ENCODE data around the gene SMIM12. TPM values are rescaled to one million over a fixed set of nuclear protein-coding genes. Genes with fewer than 3 reads are reported as not detected.

Gene SMIM12
- total RNA-seq, 5 donors from 2014 or later (not counting 1 experiment from before 2014, with no cell fraction given), result 29.8 to 46.7 (median 37.1) TPM

- H3K27ac ChIP-seq (ENCODE audit: low read length), result no peak overlapping the region
- POLR2A ChIA-PET, result no interaction called here
- no peak for ATAC-seq (replicated peaks in 1 of 4)
Observed at GRCh38 chr1:34879230-34879629, 19.7 kb upstream of the SMIM12 start.

GRCh38 chr1:34876406-34876805, 16.9 kb upstream of the SMIM12 start:
- ChIA-PET POLR2A (no interaction called here), CTCF (no interaction called here)
- Histone ChIP-seq H3K9me3 (peaks cover 2% of the 10 kb centered on the region), H3K27me3 (replicated peaks in 1 of 2; ENCODE audit: control insufficient read depth in 2 of 2, extremely low read depth in 1 of 2, insufficient read depth in 2 of 2, low read length in 1 of 2) (peaks cover 3 to 30% of the 10 kb centered on the region in 2 experiments), H3K4me3 (ENCODE audit: control insufficient read depth in 1 of 2, extremely low read depth in 1 of 2, low read length in 1 of 2) (no peak overlapping the region), H3K36me3 (ENCODE audit: control insufficient read depth in 2 of 2, extremely low read depth in 1 of 2, insufficient read depth in 1 of 2, low read length in 1 of 2) (no peaks in the 10 kb centered on the region), H3K4me1 (ENCODE audit: control insufficient read depth in 1 of 2, extremely low read depth in 1 of 2, insufficient read depth in 2 of 2, low read length in 2 of 2) (peaks cover under 1 to 7% of the 10 kb centered on the region in 2 experiments), H3K27ac (ENCODE audit: low read length) (no peak overlapping the region)
- Mint-ChIP-seq H3K27ac (no peak overlapping the region), H3K36me3 (no peaks in the 10 kb centered on the region), H3K4me1 (peaks cover 4 to 9% (median 5%) of the 10 kb centered on the region in 3 donors), H3K9me3 (no peaks in the 10 kb centered on the region), H3K4me3 (no peak overlapping the region), H3K27me3 (peaks cover 39 to 64% of the 10 kb centered on the region in 2 donors)
- ATAC-seq (replicated peaks in 1 of 4), result no peak
- no peak for DNase-seq
- WGBS (ENCODE audit: insufficient coverage), result 71% methylated on average over 7 of the region's 7 CpGs

More at GRCh38 chr1:34879230-34879629, 19.7 kb upstream of the SMIM12 start:
- no peaks in the 10 kb centered on the region for H3K36me3 ChIP-seq (ENCODE audit: control insufficient read depth in 2 of 2, extremely low read depth in 1 of 2, insufficient read depth in 1 of 2, low read length in 1 of 2)
- peaks cover 2% of the 10 kb centered on the region for H3K9me3 ChIP-seq
- peaks cover 7 to 25% of the 10 kb centered on the region in 2 experiments for H3K27me3 ChIP-seq (replicated peaks in 1 of 2; ENCODE audit: control insufficient read depth in 2 of 2, extremely low read depth in 1 of 2, insufficient read depth in 2 of 2, low read length in 1 of 2)
- CTCF ChIA-PET, result interaction anchor here (0.5 to 0.6 kb wide), 2 partner anchors 13 to 317 kb away, joined by 3 to 4 read pairs; no protein-coding TSS in a partner anchor
- Mint-ChIP-seq H3K9me3 (no peaks in the 10 kb centered on the region), H3K27ac (no peak overlapping the region), H3K27me3 (peaks cover 34 to 54% of the 10 kb centered on the region in 2 donors), H3K4me1 (no peaks in the 10 kb centered on the region), H3K36me3 (no peaks in the 10 kb centered on the region), H3K4me3 (no peak overlapping the region)
- H3K4me1 ChIP-seq (ENCODE audit: control insufficient read depth in 1 of 2, extremely low read depth in 1 of 2, insufficient read depth in 2 of 2, low read length in 2 of 2), result no peaks in the 10 kb centered on the region
- H3K4me3 ChIP-seq (ENCODE audit: control insufficient read depth in 1 of 2, extremely low read depth in 1 of 2, low read length in 1 of 2), result no peak overlapping the region
- WGBS (ENCODE audit: insufficient coverage), result 87% methylated on average over 5 of the region's 9 CpGs
- DNase-seq, result no peak

- Mint-ChIP-seq H3K27me3 (peaks cover 42 to 61% of the 10 kb centered on the region in 2 donors), H3K4me3 (no peak overlapping the region), H3K27ac (no peak overlapping the region), H3K9me3 (no peaks in the 10 kb centered on the region), H3K36me3 (no peaks in the 10 kb centered on the region), H3K4me1 (peaks cover 9 to 20% (median 14%) of the 10 kb centered on the region in 3 donors)
- Histone ChIP-seq H3K27ac (ENCODE audit: low read length) (no peak overlapping the region), H3K4me1 (ENCODE audit: control insufficient read depth in 1 of 2, extremely low read depth in 1 of 2, insufficient read depth in 2 of 2, low read length in 2 of 2) (peaks cover 6 to 17% of the 10 kb centered on the region in 2 experiments), H3K4me3 (ENCODE audit: control insufficient read depth in 1 of 2, extremely low read depth in 1 of 2, low read length in 1 of 2) (no peak overlapping the region), H3K36me3 (ENCODE audit: control insufficient read depth in 2 of 2, extremely low read depth in 1 of 2, insufficient read depth in 1 of 2, low read length in 1 of 2) (no peaks in the 10 kb centered on the region), H3K27me3 (replicated peaks in 1 of 2; ENCODE audit: control insufficient read depth in 2 of 2, extremely low read depth in 1 of 2, insufficient read depth in 2 of 2, low read length in 1 of 2) (peaks cover 0 to 38% of the 10 kb centered on the region in 2 experiments), H3K9me3 (no peaks in the 10 kb centered on the region)
- CTCF ChIA-PET, result no interaction called here
- WGBS (ENCODE audit: insufficient coverage), result no CpG with 5 or more reads among the region's 4 CpGs
- ATAC-seq (replicated peaks in 1 of 4) (no peak), DNase-seq (no peak)
- POLR2A ChIA-PET, result no interaction called here
Observed at GRCh38 chr1:34874296-34874952, 14.9 kb upstream of the SMIM12 start.

- no peaks in the 10 kb centered on the region for H3K9me3 ChIP-seq
- ATAC-seq (replicated peaks in 1 of 4) (no peak), DNase-seq (no peak)
- Mint-ChIP-seq H3K4me3 (no peak overlapping the region), H3K36me3 (no peaks in the 10 kb centered on the region), H3K4me1 (peaks cover 14 to 20% (median 19%) of the 10 kb centered on the region in 3 donors), H3K9me3 (no peaks in the 10 kb centered on the region), H3K27me3 (peaks cover 39 to 53% of the 10 kb centered on the region in 2 donors), H3K27ac (no peak overlapping the region)
- H3K4me1 ChIP-seq (ENCODE audit: control insufficient read depth in 1 of 2, extremely low read depth in 1 of 2, insufficient read depth in 2 of 2, low read length in 2 of 2), result peaks cover 6 to 19% of the 10 kb centered on the region in 2 experiments
- WGBS (ENCODE audit: insufficient coverage), result 73% methylated on average over 4 of the region's 4 CpGs
- H3K4me3 ChIP-seq (ENCODE audit: control insufficient read depth in 1 of 2, extremely low read depth in 1 of 2, low read length in 1 of 2), result no peak overlapping the region
- POLR2A ChIA-PET, result no interaction called here
- no peak overlapping the region for H3K27ac ChIP-seq (ENCODE audit: low read length)
- no peaks in the 10 kb centered on the region for H3K36me3 ChIP-seq (ENCODE audit: control insufficient read depth in 2 of 2, extremely low read depth in 1 of 2, insufficient read depth in 1 of 2, low read length in 1 of 2)
- CTCF ChIA-PET, result interaction anchor here in 1 of 2 donors (1.0 kb wide), 1 partner anchor 19 kb away, joined by 3 read pairs; no protein-coding TSS in a partner anchor
- H3K27me3 ChIP-seq (replicated peaks in 1 of 2; ENCODE audit: control insufficient read depth in 2 of 2, extremely low read depth in 1 of 2, insufficient read depth in 2 of 2, low read length in 1 of 2), result peaks cover 0 to 35% of the 10 kb centered on the region in 2 experiments
Observed at GRCh38 chr1:34872133-34872503, 12.6 kb upstream of the SMIM12 start.

- Histone ChIP-seq H3K27me3 (replicated peaks in 1 of 2; ENCODE audit: control insufficient read depth in 2 of 2, extremely low read depth in 1 of 2, insufficient read depth in 2 of 2, low read length in 1 of 2) (peaks cover 0 to 31% of the 10 kb centered on the region in 2 experiments), H3K9me3 (no peaks in the 10 kb centered on the region), H3K4me3 (ENCODE audit: control insufficient read depth in 1 of 2, extremely low read depth in 1 of 2, low read length in 1 of 2) (peak overlapping the region in 1 of 2 donors; percentile 5), H3K36me3 (ENCODE audit: control insufficient read depth in 2 of 2, extremely low read depth in 1 of 2, insufficient read depth in 1 of 2, low read length in 1 of 2) (no peaks in the 10 kb centered on the region), H3K27ac (ENCODE audit: low read length) (no peak overlapping the region), H3K4me1 (ENCODE audit: control insufficient read depth in 1 of 2, extremely low read depth in 1 of 2, insufficient read depth in 2 of 2, low read length in 2 of 2) (peaks cover 6 to 24% of the 10 kb centered on the region in 2 experiments)
- 41% methylated on average over 16 of the region's 17 CpGs for WGBS (ENCODE audit: insufficient coverage)
- no peaks in the 10 kb centered on the region for H3K9me3 Mint-ChIP-seq
- ChIA-PET CTCF (interaction anchor here in 1 of 2 donors (1.0 kb wide), 1 partner anchor 19 kb away, joined by 3 read pairs; no protein-coding TSS in a partner anchor), POLR2A (no interaction called here)
- peaks cover 14 to 21% (median 20%) of the 10 kb centered on the region in 3 donors for H3K4me1 Mint-ChIP-seq
- no peaks in the 10 kb centered on the region for H3K36me3 Mint-ChIP-seq
- peaks cover 34 to 48% of the 10 kb centered on the region in 2 donors for H3K27me3 Mint-ChIP-seq
- ATAC-seq (replicated peaks in 1 of 4), result peak in 3 of 4 experiments; percentile 25 to 73 (median 37)
- H3K4me3 Mint-ChIP-seq, result peak overlapping the region in 1 of 3 donors; percentile 74
- H3K27ac Mint-ChIP-seq, result peak overlapping the region; percentile 41 to 83
- DNase-seq, result no peak
Observed at GRCh38 chr1:34871443-34872132, 12.0 kb upstream of the SMIM12 start.

- H3K4me3 Mint-ChIP-seq, result no peak overlapping the region
- no peak for ATAC-seq (replicated peaks in 1 of 4)
- ChIA-PET POLR2A (interaction anchor here in 1 of 2 donors (0.6 kb wide), 1 partner anchor 1041 kb away, joined by 3 read pairs; no protein-coding TSS in a partner anchor), CTCF (interaction anchor here (0.6 to 2.1 kb wide), 2 partner anchors 18 to 91 kb away, joined by 3 to 6 read pairs; no protein-coding TSS in a partner anchor)
- peaks cover 24 to 36% of the 10 kb centered on the region in 2 donors for H3K27me3 Mint-ChIP-seq
- Histone ChIP-seq H3K27ac (ENCODE audit: low read length) (no peak overlapping the region), H3K4me3 (ENCODE audit: control insufficient read depth in 1 of 2, extremely low read depth in 1 of 2, low read length in 1 of 2) (no peak overlapping the region), H3K4me1 (ENCODE audit: control insufficient read depth in 1 of 2, extremely low read depth in 1 of 2, insufficient read depth in 2 of 2, low read length in 2 of 2) (peaks cover 8 to 30% of the 10 kb centered on the region in 2 experiments), H3K36me3 (ENCODE audit: control insufficient read depth in 2 of 2, extremely low read depth in 1 of 2, insufficient read depth in 1 of 2, low read length in 1 of 2) (no peaks in the 10 kb centered on the region), H3K27me3 (replicated peaks in 1 of 2; ENCODE audit: control insufficient read depth in 2 of 2, extremely low read depth in 1 of 2, insufficient read depth in 2 of 2, low read length in 1 of 2) (peaks cover 0 to 21% of the 10 kb centered on the region in 2 experiments), H3K9me3 (no peaks in the 10 kb centered on the region)
- peaks cover 18 to 24% (median 20%) of the 10 kb centered on the region in 3 donors for H3K4me1 Mint-ChIP-seq
- no peaks in the 10 kb centered on the region for H3K9me3 Mint-ChIP-seq
- no peak for DNase-seq
- no peak overlapping the region for H3K27ac Mint-ChIP-seq
- no peaks in the 10 kb centered on the region for H3K36me3 Mint-ChIP-seq
- WGBS (ENCODE audit: insufficient coverage), result 80% methylated on average over 1 of the region's 2 CpGs
Observed at GRCh38 chr1:34870395-34870794, 10.8 kb upstream of the SMIM12 start.
